HepG2 (cell line): Measurements from ENCODE around the gene PTPRH. TPM values are rescaled to one million over a fixed set of nuclear protein-coding genes. Genes with fewer than 3 reads are reported as not detected.

Experiments used
- CAMTA2 ChIP-seq: sonication (generic); formaldehyde crosslinking; IDR thresholded peaks from 2 replicates; pipeline ENCODE4 v1.4.0; 2020; ENCODE audit warnings: mild to moderate bottlenecking, missing genetic modification reagents, borderline replicate concordance
- CBX5 ChIP-seq: sonication (generic); formaldehyde crosslinking; IDR thresholded peaks from 2 replicates; pipeline ENCODE4 v1.4.0; 2020; ENCODE audit warnings: missing genetic modification reagents, borderline replicate concordance
- CERS6 ChIP-seq: sonication (generic); formaldehyde crosslinking; IDR thresholded peaks from 2 replicates; pipeline ENCODE4 v1.5.0; 2020; ENCODE audit warnings: missing genetic modification reagents
- E2F1 ChIP-seq: sonication (generic); formaldehyde crosslinking; IDR thresholded peaks from 2 replicates; pipeline ENCODE4 v1.5.0; 2020; ENCODE audit warnings: missing genetic modification reagents
- KAT2B ChIP-seq: fragments of 150-350 bp; IDR thresholded peaks from 2 replicates; pipeline ENCODE4 v1.6.1; 2014; ENCODE audit warnings: low read depth, low read length, borderline replicate concordance
- SMAD3 ChIP-seq: sonication (generic); formaldehyde crosslinking; IDR thresholded peaks from 2 replicates; pipeline ENCODE4 v1.4.0; 2020; ENCODE audit warnings: missing genetic modification reagents
- SNAI1 ChIP-seq: sonication (generic); formaldehyde crosslinking; IDR thresholded peaks from 2 replicates; pipeline ENCODE4 v1.5.0; 2020; ENCODE audit warnings: mild to moderate bottlenecking, missing genetic modification reagents, borderline replicate concordance
- SP4 ChIP-seq: sonication (generic); formaldehyde crosslinking; IDR thresholded peaks from 2 replicates; pipeline ENCODE4 v1.8.1; 2023; ENCODE audit warnings: mild to moderate bottlenecking, missing genetic modification reagents
- STAG1 ChIP-seq: sonication (generic); formaldehyde crosslinking; IDR thresholded peaks from 2 replicates; pipeline ENCODE4 v1.4.0; 2020; ENCODE audit warnings: missing genetic modification reagents
- TBL1XR1 ChIP-seq: fragments of 150-350 bp; IDR thresholded peaks from 2 replicates; pipeline ENCODE4 v1.6.1; 2014; ENCODE audit warnings: borderline replicate concordance, low read length; ENCODE audit not compliant: partially characterized antibody
- TEAD2 ChIP-seq: sonication (generic); formaldehyde crosslinking; IDR thresholded peaks from 2 replicates; pipeline ENCODE4 v1.9.0; 2021; ENCODE audit warnings: missing genetic modification reagents
- ZBTB43 ChIP-seq: sonication (generic); formaldehyde crosslinking; conservative IDR thresholded peaks from 2 replicates; pipeline ENCODE4 v1.4.0; 2020; ENCODE audit warnings: missing genetic modification reagents
- ZFP37 ChIP-seq: sonication (generic); formaldehyde crosslinking; IDR thresholded peaks from 2 replicates; pipeline ENCODE4 v1.4.0; 2020; ENCODE audit warnings: missing genetic modification reagents, borderline replicate concordance
- ZHX1 ChIP-seq: sonication (generic); formaldehyde crosslinking; IDR thresholded peaks from 2 replicates; pipeline ENCODE4 v1.8.1; 2022; ENCODE audit warnings: low read depth, mild to moderate bottlenecking, missing genetic modification reagents
- ZNF354B ChIP-seq: sonication (generic); formaldehyde crosslinking; IDR thresholded peaks from 2 replicates; pipeline ENCODE4 v1.8.0; 2022; ENCODE audit warnings: mild to moderate bottlenecking, missing genetic modification reagents
- ZNF441 ChIP-seq: sonication (generic); formaldehyde crosslinking; IDR thresholded peaks from 2 replicates; pipeline ENCODE4 v1.7.0; 2021; ENCODE audit warnings: missing genetic modification reagents, borderline replicate concordance
- ZNF562 ChIP-seq: sonication (generic); formaldehyde crosslinking; IDR thresholded peaks from 2 replicates; pipeline ENCODE4 v1.8.0; 2022; ENCODE audit warnings: missing genetic modification reagents, borderline replicate concordance
- ZNF800 ChIP-seq: sonication (generic); formaldehyde crosslinking; IDR thresholded peaks from 2 replicates; pipeline ENCODE4 v1.4.0; 2020; ENCODE audit warnings: missing genetic modification reagents
- ZNF83 ChIP-seq: sonication (generic); formaldehyde crosslinking; IDR thresholded peaks from 2 replicates; pipeline ENCODE4 v1.4.0; 2020; ENCODE audit warnings: missing genetic modification reagents, mild to moderate bottlenecking, borderline replicate concordance
- ZNF841 ChIP-seq: sonication (generic); formaldehyde crosslinking; IDR thresholded peaks from 2 replicates; pipeline ENCODE4 v1.8.1; 2023; ENCODE audit warnings: missing genetic modification reagents, borderline replicate concordance
- polyA plus RNA-seq, 8 experiments: library from polyadenylated mRNA; depleted of rRNA in 3 of 8; stranded (reverse) in 7 of 8; unstranded in 1 of 8; fragments of >200 nt; fragmentation: Illumina TruSeq in 4 of 8; extraction: Trizol in 4 of 8; gene quantifications; 2 replicates each; pipeline versions ENCODE4 v1.2.1 to v1.2.3, GENCODE V29; 2011 to 2016; ENCODE audit warnings: low read depth in 4 of 8, missing spikeins in 1 of 8, mixed read lengths in 1 of 8; ENCODE audit not compliant: insufficient read depth in 1 of 8
- total RNA-seq, 5 experiments: library from RNA; depleted of rRNA; stranded (reverse); fragments of >200 nt; fragmentation: Illumina TruSeq; extraction: Trizol; gene quantifications; 2 replicates each; pipeline ENCODE4 v1.2.3, GENCODE V29; 2016; ENCODE audit warnings: low read depth in 1 of 5

Gene PTPRH
- total and polyA plus RNA-seq, 2 of the 13 experiments (the other 11 are each of a cell fraction or from before 2014, with no cell fraction given) = 14.7 to 125 TPM

- TF ChIP-seq SNAI1 (peak; percentile 70; the same call in 1 of the 2 replicates), CBX5 (CRISPR knock-in tag) (no peak; the same call in 1 of the 2 replicates), ZFP37 (0 out of 2 replicates have a peak, but pooled peaks have one; percentile 9), ZHX1 (CRISPR knock-in tag) (peak; percentile 10; the same call in 1 of the 2 replicates), CAMTA2 (CRISPR knock-in tag) (no peak), TEAD2 (CRISPR knock-in tag) (no peak), ZNF83 (peak; percentile 86; the same call in 1 of the 2 replicates), ZNF841 (CRISPR knock-in tag) (no peak), ZNF441 (0 out of 2 replicates have a peak, but pooled peaks have one; percentile 54), STAG1 (CRISPR knock-in tag) (0 out of 2 replicates have a peak, but pooled peaks have one; percentile 2), ZNF800 (no peak), SP4 (no peak), E2F1 (CRISPR knock-in tag) (no peak), TBL1XR1 (peak; percentile 71), SMAD3 (peak; percentile 51; the same call in 1 of the 2 replicates), ZNF354B (CRISPR knock-in tag) (peak; percentile 94; the same call in 1 of the 2 replicates), ZBTB43 (CRISPR knock-in tag) (no peak; the same call in 1 of the 2 replicates), ZNF562 (no peak), CERS6 (CRISPR knock-in tag) (no peak), KAT2B (0 out of 2 replicates have a peak, but pooled peaks have one; percentile 4)
These were observed 2.4 kb downstream of the PTPRH start (continued) for GRCh38 chr19:55206664-55207500.
